ENCODE measurements around the gene BRSK1. TPM values are rescaled to one million over a fixed set of nuclear protein-coding genes. Genes with fewer than 3 reads are reported as not detected.

BRSK1 gene
- total and polyA plus RNA-seq, 2 donors from 2014 or later = 1.4 to 6.5 TPM

GRCh38 chr19:55264531-55264930 is 19.3 kb upstream of the BRSK1 start:
- no peaks in the 10 kb centered on the region for H3K27me3 ChIP-seq (ENCODE audit: control insufficient read depth, insufficient read depth, low read length)
- FAIRE-seq (no peak), DNase-seq (no peak)
- no peak for TF ChIP-seq CTCF (IDR thresholded peaks at IDR 0.05; ENCODE audit: borderline replicate concordance, extremely low read depth, insufficient read depth)
- peaks cover 0 to 4% (median 0%) of the 10 kb centered on the region in 3 donors for H3K36me3 ChIP-seq (ENCODE audit: control insufficient read depth in 2 of 3, insufficient read depth in 3 of 3, low read length in 3 of 3)
- H3K4me1 ChIP-seq (ENCODE audit: control insufficient read depth in 2 of 3, insufficient read depth in 2 of 3, low read depth in 1 of 3, low read length in 3 of 3) = peaks cover 0 to 3% (median 0%) of the 10 kb centered on the region in 3 donors
- no peak overlapping the region for H3K27ac ChIP-seq (ENCODE audit: low read depth in 2 of 2, low read length in 2 of 2)
- intact Hi-C loops (cut with DNase I) = loop anchor here (10.0 kb wide), 1 partner anchor 350 kb away; no protein-coding TSS in a partner anchor
- H3K4me3 ChIP-seq (ENCODE audit: low read length in 3 of 3) = no peak overlapping the region
- peaks cover 0 to 4% (median 0%) of the 10 kb centered on the region in 3 donors for H3K9me3 ChIP-seq (ENCODE audit: control insufficient read depth in 2 of 3, insufficient read depth in 1 of 3, low read length in 3 of 3)
- no peak overlapping the region for H3K9ac ChIP-seq (ENCODE audit: low read length in 3 of 3)

DNA sequence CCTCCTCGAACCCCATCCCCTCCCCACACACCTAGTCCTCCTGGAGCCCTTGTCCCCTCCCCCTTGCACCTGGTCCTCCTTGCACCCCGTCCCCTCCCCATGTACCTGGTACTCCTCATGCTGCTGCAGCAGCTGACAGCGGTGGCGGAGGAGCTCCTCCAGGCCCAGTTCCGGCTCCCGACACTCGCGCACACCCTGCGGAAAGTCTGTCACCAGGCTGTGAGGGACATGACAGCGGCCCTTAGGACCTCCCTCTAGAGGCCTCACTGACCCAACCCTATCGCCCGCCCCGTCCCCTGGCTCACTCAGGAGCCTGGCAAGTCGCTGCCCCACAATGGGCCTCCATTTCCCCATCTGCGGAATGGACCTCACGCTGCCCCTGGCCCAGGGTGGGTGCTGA is 18.6 kb upstream of the BRSK1 start:
- H3K36me3 ChIP-seq (ENCODE audit: control insufficient read depth in 2 of 3, insufficient read depth in 3 of 3, low read length in 3 of 3) = peaks cover 0 to 4% (median 0%) of the 10 kb centered on the region in 3 donors
- peaks cover 0 to 4% (median 0%) of the 10 kb centered on the region in 3 donors for H3K9me3 ChIP-seq (ENCODE audit: control insufficient read depth in 2 of 3, insufficient read depth in 1 of 3, low read length in 3 of 3)
- FAIRE-seq (no peak), DNase-seq (peak in 1 of 5 donors; percentile 58)
- H3K4me3 ChIP-seq (ENCODE audit: low read length in 3 of 3) = no peak overlapping the region
- no peaks in the 10 kb centered on the region for H3K4me1 ChIP-seq (ENCODE audit: control insufficient read depth in 2 of 3, insufficient read depth in 2 of 3, low read depth in 1 of 3, low read length in 3 of 3)
- no peak for TF ChIP-seq CTCF (IDR thresholded peaks at IDR 0.05; ENCODE audit: borderline replicate concordance, extremely low read depth, insufficient read depth)
- no peak overlapping the region for H3K9ac ChIP-seq (ENCODE audit: low read length in 3 of 3)
- intact Hi-C loops (cut with DNase I) = loop anchor here (10.0 kb wide), 1 partner anchor 350 kb away; no protein-coding TSS in a partner anchor
- H3K27me3 ChIP-seq (ENCODE audit: control insufficient read depth, insufficient read depth, low read length) = no peaks in the 10 kb centered on the region
- H3K27ac ChIP-seq (ENCODE audit: low read depth in 2 of 2, low read length in 2 of 2) = no peak overlapping the region

- no peaks in the 10 kb centered on the region for H3K27me3 ChIP-seq (ENCODE audit: control insufficient read depth, insufficient read depth, low read length)
- no peak overlapping the region for H3K9ac ChIP-seq (ENCODE audit: low read length in 3 of 3)
- FAIRE-seq (no peak), DNase-seq (peak in 1 of 5 donors; percentile 55)
- peaks cover 0 to 4% (median 0%) of the 10 kb centered on the region in 3 donors for H3K36me3 ChIP-seq (ENCODE audit: control insufficient read depth in 2 of 3, insufficient read depth in 3 of 3, low read length in 3 of 3)
- no peak overlapping the region for H3K4me3 ChIP-seq (ENCODE audit: low read length in 3 of 3)
- no peak for TF ChIP-seq CTCF (IDR thresholded peaks at IDR 0.05; ENCODE audit: borderline replicate concordance, extremely low read depth, insufficient read depth)
- H3K27ac ChIP-seq (ENCODE audit: low read depth in 2 of 2, low read length in 2 of 2) = no peak overlapping the region
- H3K4me1 ChIP-seq (ENCODE audit: control insufficient read depth in 2 of 3, insufficient read depth in 2 of 3, low read depth in 1 of 3, low read length in 3 of 3) = no peaks in the 10 kb centered on the region
- H3K9me3 ChIP-seq (ENCODE audit: control insufficient read depth in 2 of 3, insufficient read depth in 1 of 3, low read length in 3 of 3) = peaks cover 0 to 4% (median 0%) of the 10 kb centered on the region in 3 donors
- intact Hi-C loops (cut with DNase I) = loop anchor here (10.0 kb wide), 1 partner anchor 349 kb away; no protein-coding TSS in a partner anchor
These were observed 17.9 kb upstream of the BRSK1 start for GRCh38 chr19:55265723-55266386.
